PC-3 (cell line): ENCODE data around the gene DIP2C. TPM values are rescaled to one million over a fixed set of nuclear protein-coding genes. Genes with fewer than 3 reads are reported as not detected.

Source experiments
- ATAC-seq: fragments of 200-7000 bp; cut with Tn5 transposase; 2 replicates; pipeline ENCODE4 v1.9.1; 2020; ENCODE audit warnings: mild to moderate bottlenecking, moderate library complexity
- BruUV-seq: library from RNA; stranded (reverse); fragments of 400-500 nt; replicated peaks from 2 replicates; lab custom pipeline; 2021; lab: Mats Ljungman, UMichigan
- CTCF ChIA-PET: fragments of 300-600 bp; sonication (Branson Sonifier 250); formaldehyde crosslinking; loops from one replicate; lab custom pipeline; 2022; ENCODE audit warnings: antibody characterized with exemption; lab: Charles Lee
- POLR2A ChIA-PET: fragments of 300-600 bp; sonication (Branson Sonifier 250); formaldehyde crosslinking; loops from one replicate; lab custom pipeline; 2022; ENCODE audit warnings: antibody characterized with exemption; ENCODE audit not compliant: unreplicated experiment; lab: Charles Lee
- DNase-seq: peaks from one replicate; pipeline ENCODE4 v3.0.0-alpha.2; 2015
- H2AFZ ChIP-seq: fragments of 300-600 bp; sonication (generic); 2 replicates; pipeline ENCODE4 v1.6.0; 2016; ENCODE audit warnings: antibody characterized with exemption, low read length
- H3F3A ChIP-seq: fragments of 300-600 bp; sonication (generic); one replicate; pipeline ENCODE4 v1.6.0; 2017; ENCODE audit warnings: antibody characterized with exemption, low read length, control low read depth, mild to moderate bottlenecking; ENCODE audit not compliant: unreplicated experiment
- H3K27ac ChIP-seq: fragments of 300-600 bp; sonication (generic); 2 replicates; pipeline ENCODE4 v1.5.1; 2016; ENCODE audit warnings: mild to moderate bottlenecking, low read length
- H3K27me3 ChIP-seq: fragments of 300-600 bp; sonication (generic); 2 replicates; pipeline ENCODE4 v1.6.1; 2016; ENCODE audit warnings: low read length, mixed read lengths
- H3K36me3 ChIP-seq: fragments of 300-600 bp; sonication (generic); 2 replicates; pipeline ENCODE4 v1.6.1; 2016; ENCODE audit warnings: low read depth, mixed run types, low read length, mixed read lengths
- H3K4me1 ChIP-seq: fragments of 300-600 bp; sonication (generic); 2 replicates; pipeline ENCODE4 v1.5.1; 2016; ENCODE audit warnings: low read length; ENCODE audit not compliant: insufficient read depth
- H3K4me2 ChIP-seq: fragments of 300-600 bp; sonication (generic); 2 replicates; pipeline ENCODE4 v1.6.0; 2016; ENCODE audit warnings: low read length
- H3K4me3 ChIP-seq: fragments of 300-600 bp; sonication (generic); 2 replicates; pipeline ENCODE4 v1.5.1; 2016; ENCODE audit warnings: mild to moderate bottlenecking, low read length, mixed read lengths
- H3K79me2 ChIP-seq: fragments of 300-600 bp; sonication (generic); 2 replicates; pipeline ENCODE4 v1.6.1; 2017; ENCODE audit warnings: low read length, mixed read lengths
- H3K9ac ChIP-seq: fragments of 300-600 bp; sonication (generic); 2 replicates; pipeline ENCODE4 v1.6.0; 2016; ENCODE audit warnings: mild to moderate bottlenecking, low read length
- H3K9me2 ChIP-seq: fragments of 300-600 bp; sonication (generic); replicated peaks from 2 replicates; pipeline ENCODE4 v1.6.1; 2016; ENCODE audit warnings: mixed run types, low read length, mixed read lengths
- H3K9me3 ChIP-seq: fragments of 300-600 bp; sonication (generic); 2 replicates; pipeline ENCODE4 v1.6.1; 2016; ENCODE audit warnings: low read length, mixed read lengths
- H4K20me1 ChIP-seq: fragments of 300-600 bp; sonication (generic); 2 replicates; pipeline ENCODE4 v1.6.1; 2016; ENCODE audit warnings: low read length, mixed read lengths
- CTCF ChIP-seq: fragments of 300-600 bp; sonication (generic); conservative IDR thresholded peaks from 2 replicates; pipeline ENCODE4 v1.5.1; 2017; ENCODE audit warnings: antibody characterized with exemption, low read depth, mild to moderate bottlenecking, low read length
- EZH2 ChIP-seq: fragments of 300-600 bp; sonication (generic); IDR thresholded peaks from one replicate; pipeline ENCODE4 v1.6.1; 2017; ENCODE audit warnings: antibody characterized with exemption, mild to moderate bottlenecking, low read length; ENCODE audit not compliant: unreplicated experiment
- EZH2phosphoT487 ChIP-seq: fragments of 300-600 bp; sonication (generic); IDR thresholded peaks from 2 replicates; pipeline ENCODE4 v1.6.1; 2018; ENCODE audit warnings: mild to moderate bottlenecking, antibody characterized with exemption, low read length, borderline replicate concordance
- intact Hi-C: fragments of 100-400 bp; cut with micrococcal nuclease; formaldehyde crosslinking; loops from 2 replicates; pipeline ENCODE4 v1.9.0; 2023
- total RNA-seq: library from RNA; depleted of rRNA; stranded (reverse); fragments of >200 nt; gene quantifications from 2 replicates; pipeline ENCODE4 v1.2.3, GENCODE V29; 2014

DIP2C gene
- total RNA-seq, 1 experiment from 2014 or later: 3.1 TPM

GRCh38 chr10:384538-385305, 304.7 kb downstream of the DIP2C start:
- H3K4me2 ChIP-seq: no peak overlapping the region
- H2AFZ ChIP-seq: no peak overlapping the region
- H3F3A ChIP-seq: no peaks in the 10 kb centered on the region
- no peak overlapping the region for H3K27ac ChIP-seq
- H4K20me1 ChIP-seq: no peaks in the 10 kb centered on the region
- no peaks in the 10 kb centered on the region for H3K79me2 ChIP-seq
- no peak for DNase-seq
- no peak for ATAC-seq
- TF ChIP-seq EZH2 (no peak), CTCF (no peak), EZH2phosphoT487 (no peak)
- H3K4me1 ChIP-seq: no peaks in the 10 kb centered on the region
- no peak overlapping the region for H3K4me3 ChIP-seq
- intact Hi-C loops: no loop called here
- H3K9me3 ChIP-seq: no peaks in the 10 kb centered on the region
- no peaks in the 10 kb centered on the region for H3K27me3 ChIP-seq
- H3K36me3 ChIP-seq: no peaks in the 10 kb centered on the region
- POLR2A ChIA-PET: no interaction called here
- no TSS peak for BruUV-seq
- H3K9me2 ChIP-seq: no peaks in the 10 kb centered on the region
- H3K9ac ChIP-seq: no peak overlapping the region
- CTCF ChIA-PET: no interaction called here

GRCh38 chr10:383519-383918, 305.9 kb downstream of the DIP2C start:
- Histone ChIP-seq H3K79me2 (no peaks in the 10 kb centered on the region), H3K36me3 (no peaks in the 10 kb centered on the region), H3K27ac (no peak overlapping the region), H3K9me2 (no peaks in the 10 kb centered on the region), H3F3A (no peaks in the 10 kb centered on the region), H3K9ac (no peak overlapping the region), H2AFZ (no peak overlapping the region), H4K20me1 (no peaks in the 10 kb centered on the region), H3K27me3 (no peaks in the 10 kb centered on the region), H3K4me2 (no peak overlapping the region), H3K4me1 (no peaks in the 10 kb centered on the region), H3K4me3 (no peak overlapping the region), H3K9me3 (no peaks in the 10 kb centered on the region)
- POLR2A ChIA-PET: no interaction called here
- intact Hi-C loops: no loop called here
- CTCF ChIA-PET: no interaction called here
- no TSS peak for BruUV-seq
- no peak for ATAC-seq
- TF ChIP-seq EZH2phosphoT487 (no peak), CTCF (no peak), EZH2 (no peak)
- DNase-seq: no peak

DNA sequence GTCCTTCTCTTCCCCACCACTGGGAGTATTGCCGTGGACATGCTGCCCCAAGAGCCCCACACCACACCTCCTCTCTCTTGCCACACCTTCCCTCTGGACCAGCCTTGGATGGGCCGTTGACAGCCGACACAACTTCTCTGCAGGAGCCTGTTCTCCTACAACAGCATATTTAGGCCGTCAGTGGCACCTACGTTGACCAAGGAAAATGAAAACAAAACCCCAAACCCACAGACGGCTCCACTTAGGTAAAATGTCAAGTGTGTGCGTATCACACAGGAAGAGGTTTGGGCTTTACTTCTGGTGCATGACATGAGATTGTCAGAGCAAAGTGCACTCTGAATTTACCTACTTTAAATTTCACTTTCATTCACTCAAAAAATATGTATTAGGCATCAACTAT, 307.7 kb downstream of the DIP2C start:
- no peaks in the 10 kb centered on the region for H3K9me3 ChIP-seq
- no peak for ATAC-seq
- no TSS peak for BruUV-seq
- H3K27ac ChIP-seq: no peak overlapping the region
- TF ChIP-seq EZH2phosphoT487 (no peak), CTCF (no peak), EZH2 (no peak)
- no peaks in the 10 kb centered on the region for H3K36me3 ChIP-seq
- ChIA-PET CTCF (no interaction called here), POLR2A (no interaction called here)
- no peaks in the 10 kb centered on the region for H3K27me3 ChIP-seq
- no peak for DNase-seq
- no peaks in the 10 kb centered on the region for H3K4me1 ChIP-seq
- H3F3A ChIP-seq: no peaks in the 10 kb centered on the region
- no peaks in the 10 kb centered on the region for H3K79me2 ChIP-seq
- intact Hi-C loops: no loop called here
- H3K4me3 ChIP-seq: no peak overlapping the region
- H3K4me2 ChIP-seq: no peak overlapping the region
- no peaks in the 10 kb centered on the region for H4K20me1 ChIP-seq
- no peaks in the 10 kb centered on the region for H3K9me2 ChIP-seq
- no peak overlapping the region for H3K9ac ChIP-seq
- H2AFZ ChIP-seq: no peak overlapping the region
